Parathyroid adenoma (tissue), 2 donors: ENCODE results near the gene SHKBP1.
A peak's percentile ranks its signal among the peaks of the same experiment; 100 is the strongest.

Experiments used
- H2AFZ ChIP-seq: fragments of 300-600 bp; sonication (generic); one replicate; pipeline ENCODE4 v1.7.0; 2017; ENCODE audit warnings: antibody characterized with exemption, mild to moderate bottlenecking
- H3K27ac ChIP-seq: fragments of 300-600 bp; sonication (generic); one replicate; pipeline ENCODE4 v1.7.0; 2017
- H3K27me3 ChIP-seq: fragments of 300-600 bp; sonication (generic); one replicate; pipeline ENCODE4 v1.7.0; 2017; ENCODE audit warnings: low read length; ENCODE audit not compliant: control insufficient read depth, insufficient read depth
- H3K36me3 ChIP-seq: fragments of 300-600 bp; sonication (generic); one replicate; pipeline ENCODE4 v1.7.0; 2017; ENCODE audit warnings: low read length; ENCODE audit not compliant: control insufficient read depth, insufficient read depth
- H3K4me1 ChIP-seq: fragments of 300-600 bp; sonication (generic); one replicate; pipeline ENCODE4 v1.7.0; 2017; ENCODE audit warnings: control low read depth
- H3K4me2 ChIP-seq: fragments of 300-600 bp; sonication (generic); one replicate; pipeline ENCODE4 v1.7.0; 2017; ENCODE audit warnings: low read length
- H3K4me3 ChIP-seq: fragments of 300-600 bp; sonication (generic); one replicate; pipeline ENCODE4 v1.7.0; 2017; ENCODE audit warnings: low read depth, low read length
- H3K79me2 ChIP-seq: fragments of 300-600 bp; sonication (generic); one replicate; pipeline ENCODE4 v1.7.0; 2017; ENCODE audit warnings: control low read depth
- H3K9ac ChIP-seq: fragments of 300-600 bp; sonication (generic); one replicate; pipeline ENCODE4 v1.7.0; 2017; ENCODE audit warnings: mild to moderate bottlenecking
- H3K9me3 ChIP-seq: fragments of 300-600 bp; sonication (generic); one replicate; pipeline ENCODE4 v1.7.0; 2017; ENCODE audit warnings: low read length; ENCODE audit not compliant: control insufficient read depth
- TF ChIP-seq, protein P1 (sequence below): fragments of 300-600 bp; sonication (generic); IDR thresholded peaks from one replicate; pipeline ENCODE4 v1.7.0; 2017; ENCODE audit warnings: antibody characterized with exemption, mild to moderate bottlenecking
- donor health status: primary hyperparathyroidism.

SHKBP1 gene

DNA sequence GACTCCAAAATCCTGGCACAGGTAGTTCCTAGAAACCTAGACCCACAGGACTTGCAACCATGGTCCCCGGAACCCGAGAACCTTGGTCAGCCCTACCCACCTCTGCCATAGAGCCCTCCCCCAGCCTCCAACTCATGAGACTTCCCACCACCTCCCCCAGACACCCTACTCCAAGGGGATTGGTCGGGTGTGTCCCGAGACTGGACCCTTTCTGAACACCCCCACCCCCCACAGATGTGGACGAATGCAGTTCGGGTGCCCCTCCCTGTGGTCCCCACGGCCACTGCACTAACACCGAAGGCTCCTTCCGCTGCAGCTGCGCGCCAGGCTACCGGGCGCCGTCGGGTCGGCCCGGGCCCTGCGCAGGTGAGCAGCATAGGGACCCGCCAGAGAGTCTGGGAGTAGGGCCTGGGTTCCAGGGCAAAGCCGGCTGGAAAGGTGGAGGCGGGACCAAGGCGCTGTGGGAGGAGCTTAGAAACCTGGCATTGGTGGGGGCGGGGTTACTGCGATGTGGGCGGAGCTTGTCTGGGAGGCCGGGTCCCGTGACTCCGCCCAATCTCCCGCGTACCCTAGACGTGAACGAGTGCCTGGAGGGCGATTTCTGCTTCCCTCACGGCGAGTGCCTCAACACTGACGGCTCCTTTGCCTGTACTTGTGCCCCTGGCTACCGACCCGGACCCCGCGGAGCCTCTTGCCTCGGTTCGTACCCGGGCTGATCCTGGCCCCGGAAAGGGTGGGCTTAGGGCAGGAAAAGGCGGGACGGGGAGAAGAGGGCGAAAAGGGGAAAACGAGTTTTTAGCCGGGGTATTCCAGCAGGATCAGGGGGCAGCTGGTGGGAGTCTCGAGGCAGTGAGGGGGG is 36.4 kb downstream of the SHKBP1 start:
- Histone ChIP-seq H3K79me2 (no peaks in the 10 kb centered on the region), H3K27me3 (no peaks in the 10 kb centered on the region), H2AFZ (peak overlapping the region; percentile 72), H3K4me1 (peaks cover 7% of the 10 kb centered on the region), H3K36me3 (no peaks in the 10 kb centered on the region), H3K9ac (no peak overlapping the region), H3K27ac (no peak overlapping the region), H3K4me2 (peak overlapping the region; percentile 74), H3K4me3 (peak overlapping the region; percentile 60), H3K9me3 (no peaks in the 10 kb centered on the region)
- TF ChIP-seq, protein P1, sequence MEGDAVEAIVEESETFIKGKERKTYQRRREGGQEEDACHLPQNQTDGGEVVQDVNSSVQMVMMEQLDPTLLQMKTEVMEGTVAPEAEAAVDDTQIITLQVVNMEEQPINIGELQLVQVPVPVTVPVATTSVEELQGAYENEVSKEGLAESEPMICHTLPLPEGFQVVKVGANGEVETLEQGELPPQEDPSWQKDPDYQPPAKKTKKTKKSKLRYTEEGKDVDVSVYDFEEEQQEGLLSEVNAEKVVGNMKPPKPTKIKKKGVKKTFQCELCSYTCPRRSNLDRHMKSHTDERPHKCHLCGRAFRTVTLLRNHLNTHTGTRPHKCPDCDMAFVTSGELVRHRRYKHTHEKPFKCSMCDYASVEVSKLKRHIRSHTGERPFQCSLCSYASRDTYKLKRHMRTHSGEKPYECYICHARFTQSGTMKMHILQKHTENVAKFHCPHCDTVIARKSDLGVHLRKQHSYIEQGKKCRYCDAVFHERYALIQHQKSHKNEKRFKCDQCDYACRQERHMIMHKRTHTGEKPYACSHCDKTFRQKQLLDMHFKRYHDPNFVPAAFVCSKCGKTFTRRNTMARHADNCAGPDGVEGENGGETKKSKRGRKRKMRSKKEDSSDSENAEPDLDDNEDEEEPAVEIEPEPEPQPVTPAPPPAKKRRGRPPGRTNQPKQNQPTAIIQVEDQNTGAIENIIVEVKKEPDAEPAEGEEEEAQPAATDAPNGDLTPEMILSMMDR: no peak

- H3K4me1 ChIP-seq: peaks cover 7% of the 10 kb centered on the region
- no peaks in the 10 kb centered on the region for H3K36me3 ChIP-seq
- peak overlapping the region; percentile 60 for H3K4me3 ChIP-seq
- no peak overlapping the region for H3K9ac ChIP-seq
- H3K4me2 ChIP-seq: peak overlapping the region; percentile 74
- no peak overlapping the region for H3K27ac ChIP-seq
- no peaks in the 10 kb centered on the region for H3K27me3 ChIP-seq
- H3K79me2 ChIP-seq: no peaks in the 10 kb centered on the region
- no peaks in the 10 kb centered on the region for H3K9me3 ChIP-seq
- peak overlapping the region; percentile 72 for H2AFZ ChIP-seq
- TF ChIP-seq, protein P1: no peak
Observed at GRCh38 chr19:40613690-40614621, 37.3 kb downstream of the SHKBP1 start.

- Histone ChIP-seq H3K4me2 (peak overlapping the region; percentile 74), H3K27ac (no peak overlapping the region), H2AFZ (peak overlapping the region; percentile 72), H3K79me2 (no peaks in the 10 kb centered on the region), H3K27me3 (no peaks in the 10 kb centered on the region), H3K4me1 (peaks cover 7% of the 10 kb centered on the region), H3K4me3 (peak overlapping the region; percentile 60), H3K9ac (no peak overlapping the region), H3K36me3 (no peaks in the 10 kb centered on the region), H3K9me3 (no peaks in the 10 kb centered on the region)
- TF ChIP-seq, protein P1: no peak
Observed at GRCh38 chr19:40614622-40615411, 38.1 kb downstream of the SHKBP1 start.

- no peak overlapping the region for H3K4me2 ChIP-seq
- H3K4me1 ChIP-seq: no peaks in the 10 kb centered on the region
- no peak overlapping the region for H3K27ac ChIP-seq
Observed at GRCh38 chr19:40616178-40616577, 39.5 kb downstream of the SHKBP1 start.

More at GRCh38 chr19:40616178-40616577, 39.5 kb downstream of the SHKBP1 start:
- Histone ChIP-seq H3K9ac (no peak overlapping the region), H3K27me3 (no peaks in the 10 kb centered on the region), H3K4me3 (no peak overlapping the region), H2AFZ (no peak overlapping the region), H3K79me2 (no peaks in the 10 kb centered on the region), H3K9me3 (no peaks in the 10 kb centered on the region), H3K36me3 (no peaks in the 10 kb centered on the region)
- TF ChIP-seq, protein P1: no peak
